Vagina (tissue), 2 donors: ENCODE data around the gene TSACC. TPM values are rescaled to one million over a fixed set of nuclear protein-coding genes. Genes with fewer than 3 reads are reported as not detected.
A peak's percentile ranks its signal among the peaks of the same experiment; 100 is the strongest.
"Not testable (repeated sequence)": the region's sequence is repeated elsewhere in the genome, so short reads cannot be mapped to it uniquely, and the experiment has no call there.

ENCODE experiments used
- DNase-seq, 2 donors: peaks; one replicate each; pipeline ENCODE4 v3.0.0-alpha.2; 2017; ENCODE audit errors: extremely low spot score in 2 of 2
- H3K27ac ChIP-seq: fragments of 200-600 bp; sonication (generic); one replicate; pipeline ENCODE4 v1.5.1; 2019
- H3K27me3 ChIP-seq: fragments of 200-600 bp; sonication (generic); one replicate; pipeline ENCODE4 v1.5.1; 2019
- H3K36me3 ChIP-seq, 2 donors: fragments of 200-600 bp; sonication (generic); one replicate each; pipeline ENCODE4 v1.5.1; 2017 to 2019
- H3K4me1 ChIP-seq: fragments of 200-600 bp; sonication (generic); one replicate; pipeline ENCODE4 v1.5.1; 2019
- H3K4me3 ChIP-seq, 2 donors: fragments of 200-600 bp; sonication (generic); 1 replicate in 1 of 2; 2 replicates in 1 of 2; pipeline ENCODE4 v1.5.1; 2016 to 2019
- H3K9me3 ChIP-seq: fragments of 200-600 bp; sonication (generic); one replicate; pipeline ENCODE4 v1.5.1; 2019
- CTCF ChIP-seq, 3 experiments: fragments of 450-650 bp in 2 of 3; fragments of 200-600 bp in 1 of 3; sonication (generic) in 1 of 3; IDR thresholded peaks; one replicate each; pipeline ENCODE4 v1.5.1; 2017 to 2019; ENCODE audit warnings: antibody characterized with exemption in 3 of 3, mild to moderate bottlenecking in 2 of 3, moderate library complexity in 2 of 3
- POLR2A ChIP-seq, 2 donors: fragments of 450-650 bp; IDR thresholded peaks; one replicate each; pipeline ENCODE4 v1.6.1; 2017; ENCODE audit warnings: antibody characterized with exemption in 2 of 2, mild to moderate bottlenecking in 2 of 2, moderate library complexity in 2 of 2
- POLR2AphosphoS5 ChIP-seq, 2 donors: sonication (generic); formaldehyde crosslinking; IDR thresholded peaks; one replicate each; pipeline ENCODE4 v1.9.0; 2017; ENCODE audit warnings: antibody characterized with exemption in 2 of 2, mild to moderate bottlenecking in 2 of 2, low read depth in 1 of 2; ENCODE audit not compliant: insufficient read depth in 1 of 2
- intact Hi-C: fragments of 100-400 bp; cut with DNase I; formaldehyde crosslinking; loops from one replicate; pipeline ENCODE4 v1.15.1; 2023
- total RNA-seq: library from RNA; depleted of rRNA; stranded (reverse); fragments of >200 nt; gene quantifications from one replicate; pipeline ENCODE4 v1.2.3, GENCODE V29; 2016

TSACC gene
- total RNA-seq, 1 donor from 2014 or later: not detected

GRCh38 chr1:156308078-156308477 lies 30.2 kb upstream of the TSACC start:
- H3K4me3 ChIP-seq: no peak overlapping the region

GRCh38 chr1:156310962-156311361 lies 27.4 kb upstream of the TSACC start:
- H3K9me3 ChIP-seq: no peaks in the 10 kb centered on the region
- intact Hi-C loops: no loop called here
- H3K27ac ChIP-seq: no peak overlapping the region
- H3K36me3 ChIP-seq: peaks cover 11 to 95% of the 10 kb centered on the region in 2 donors
- H3K4me1 ChIP-seq: no peaks in the 10 kb centered on the region
- no peak overlapping the region for H3K4me3 ChIP-seq
- DNase-seq: no peak
- TF ChIP-seq POLR2A (IDR thresholded peaks at IDR 0.05) (no peak), CTCF (IDR thresholded peaks at IDR 0.05) (no peak), POLR2AphosphoS5 (IDR thresholded peaks at IDR 0.05; ENCODE audit: insufficient read depth in 1 of 2, low read depth in 1 of 2) (no peak)
- H3K27me3 ChIP-seq: no peaks in the 10 kb centered on the region

More at GRCh38 chr1:156308078-156308477, 30.2 kb upstream of the TSACC start:
- Histone ChIP-seq H3K9me3 (no peaks in the 10 kb centered on the region), H3K27ac (peak overlapping the region; percentile 24), H3K4me1 (no peaks in the 10 kb centered on the region), H3K36me3 (peaks cover 11 to 67% of the 10 kb centered on the region in 2 donors), H3K27me3 (no peaks in the 10 kb centered on the region)
- no peak for TF ChIP-seq CTCF (IDR thresholded peaks at IDR 0.05)
- no peak for TF ChIP-seq POLR2A (IDR thresholded peaks at IDR 0.05)
- TF ChIP-seq POLR2AphosphoS5 (IDR thresholded peaks at IDR 0.05; ENCODE audit: insufficient read depth in 1 of 2, low read depth in 1 of 2): no peak
- intact Hi-C loops: no loop called here
- no peak for DNase-seq

- Histone ChIP-seq H3K27me3 (no peaks in the 10 kb centered on the region), H3K27ac (no peak overlapping the region), H3K36me3 (peaks cover 5 to 99% of the 10 kb centered on the region in 2 donors), H3K4me1 (no peaks in the 10 kb centered on the region), H3K4me3 (no peak overlapping the region), H3K9me3 (no peaks in the 10 kb centered on the region)
- intact Hi-C loops: no loop called here
- DNase-seq: no peak
- TF ChIP-seq POLR2A (IDR thresholded peaks at IDR 0.05) (no peak), POLR2AphosphoS5 (IDR thresholded peaks at IDR 0.05; ENCODE audit: insufficient read depth in 1 of 2, low read depth in 1 of 2) (no peak), CTCF (IDR thresholded peaks at IDR 0.05) (no peak)
Measured at GRCh38 chr1:156316909-156317308, 21.4 kb upstream of the TSACC start.

- peak in 1 of 3 experiments; percentile 22 for TF ChIP-seq CTCF (IDR thresholded peaks at IDR 0.05)
- no peak for TF ChIP-seq POLR2AphosphoS5 (IDR thresholded peaks at IDR 0.05; ENCODE audit: insufficient read depth in 1 of 2, low read depth in 1 of 2)
- H3K4me1 ChIP-seq: no peaks in the 10 kb centered on the region
- no peak overlapping the region for H3K4me3 ChIP-seq
- no peak for DNase-seq
- intact Hi-C loops: no loop called here
- H3K27me3 ChIP-seq: no peaks in the 10 kb centered on the region
- peaks cover 5 to 96% of the 10 kb centered on the region in 2 donors for H3K36me3 ChIP-seq
- H3K27ac ChIP-seq: no peak overlapping the region
- H3K9me3 ChIP-seq: no peaks in the 10 kb centered on the region
Measured at GRCh38 chr1:156319664-156320063, 18.7 kb upstream of the TSACC start.

GRCh38 chr1:156320560-156320959 lies 17.8 kb upstream of the TSACC start:
- intact Hi-C loops: no loop called here
- Histone ChIP-seq H3K4me3 (no peak overlapping the region), H3K9me3 (no peaks in the 10 kb centered on the region), H3K27ac (no peak overlapping the region), H3K27me3 (no peaks in the 10 kb centered on the region), H3K4me1 (no peaks in the 10 kb centered on the region), H3K36me3 (peaks cover 5 to 91% of the 10 kb centered on the region in 2 donors)
- no peak for TF ChIP-seq POLR2A (IDR thresholded peaks at IDR 0.05)
- TF ChIP-seq POLR2AphosphoS5 (IDR thresholded peaks at IDR 0.05; ENCODE audit: insufficient read depth in 1 of 2, low read depth in 1 of 2): no peak
- no peak for TF ChIP-seq CTCF (IDR thresholded peaks at IDR 0.05)
- DNase-seq: no peak

GRCh38 chr1:156323179-156323578 lies 15.1 kb upstream of the TSACC start:
- DNase-seq, intact Hi-C loops, H3K27ac ChIP-seq, H3K4me1 ChIP-seq, H3K27me3 ChIP-seq, H3K9me3 ChIP-seq, H3K4me3 ChIP-seq: not testable (repeated sequence)
- peaks cover 3 to 65% of the 10 kb centered on the region in 2 donors for H3K36me3 ChIP-seq
